ENCODE measurements around the gene EIF3J.

EIF3J gene

DNA sequence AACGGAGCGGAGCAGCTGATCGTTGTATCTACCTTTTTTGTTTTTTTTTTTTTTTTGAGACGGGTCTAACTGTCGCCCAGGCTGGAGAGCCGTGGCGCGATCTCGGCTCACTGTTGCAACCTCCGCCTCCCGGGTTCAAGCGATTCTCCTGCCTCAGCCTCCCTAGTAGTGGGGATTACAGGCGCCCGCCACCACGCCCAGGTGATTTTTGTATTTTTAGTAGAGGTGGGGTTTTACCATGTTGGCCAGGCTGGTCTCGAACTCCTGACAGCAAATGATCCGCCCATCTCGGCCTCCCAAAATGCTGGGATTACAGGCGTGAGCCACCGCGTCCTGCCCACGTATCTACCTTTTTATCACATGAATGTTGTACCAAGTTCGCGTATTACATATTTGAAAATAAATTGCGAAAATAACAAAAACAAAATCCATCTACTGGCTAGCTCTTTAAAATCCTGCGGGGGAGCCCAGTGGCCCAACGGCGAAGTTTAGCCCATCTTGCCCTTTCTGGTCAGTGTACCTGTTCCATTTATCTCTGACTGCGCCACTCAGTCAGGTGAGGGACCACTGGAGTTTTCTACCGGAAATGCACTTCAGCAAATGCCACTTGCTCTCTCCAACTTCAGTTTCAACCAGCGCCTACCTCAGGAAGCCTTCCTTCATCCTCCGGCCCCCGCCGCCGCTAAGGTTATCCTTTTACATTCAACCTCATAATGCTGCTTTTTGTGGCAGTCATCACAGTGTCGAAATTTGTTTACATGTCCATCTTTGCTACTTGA lies 1.2 kb upstream of the EIF3J start:
- H4K8ac ChIP-seq (ENCODE audit: low read depth, low read length) = no peak overlapping the region
- H3K18ac ChIP-seq (ENCODE audit: low read length) = no peak overlapping the region
- no peaks in the 10 kb centered on the region for H3K36me3 ChIP-seq (ENCODE audit: control insufficient read depth, insufficient read depth, low read length)
- no peak overlapping the region for H3K4ac ChIP-seq (ENCODE audit: low read depth, low read length)
- H2BK15ac ChIP-seq (replicated peaks; ENCODE audit: low read depth) = no peak overlapping the region
- H3K79me2 ChIP-seq (ENCODE audit: control insufficient read depth, insufficient read depth, low read length) = peaks cover 20% of the 10 kb centered on the region
- peak overlapping the region; percentile 70 for H2BK5ac ChIP-seq (ENCODE audit: low read length)
- peak; percentile 57 for DNase-seq
- H2AK5ac ChIP-seq (ENCODE audit: low read length) = no peak overlapping the region
- H2BK120ac ChIP-seq (ENCODE audit: low read depth, low read length) = no peak overlapping the region
- H3K27me3 ChIP-seq (ENCODE audit: insufficient read depth, low read length, poor library complexity) = no peaks in the 10 kb centered on the region
- H4K5ac ChIP-seq (ENCODE audit: low read length) = no peak overlapping the region
- peaks cover 3% of the 10 kb centered on the region for H3K79me1 ChIP-seq (ENCODE audit: low read length)
- no CpG with 5 or more reads among the region's 36 CpGs for WGBS (ENCODE audit: extremely low coverage, insufficient coverage, low lambda C conversion rate)
- peaks cover 2% of the 10 kb centered on the region for H3K4me1 ChIP-seq (ENCODE audit: control insufficient read depth, low read depth, low read length)
- H3K27ac ChIP-seq (ENCODE audit: low read depth, low read length) = peak overlapping the region; percentile 100
- H3K9ac ChIP-seq (ENCODE audit: low read length) = peak overlapping the region; percentile 93
- peak overlapping the region; percentile 91 for H3K4me2 ChIP-seq (ENCODE audit: low read length)
- H3K4me3 ChIP-seq (ENCODE audit: low read length) = peak overlapping the region; percentile 86
- H3K56ac ChIP-seq (ENCODE audit: low read length) = peak overlapping the region; percentile 95
- no peak overlapping the region for H3K23ac ChIP-seq (ENCODE audit: low read length)

DNA sequence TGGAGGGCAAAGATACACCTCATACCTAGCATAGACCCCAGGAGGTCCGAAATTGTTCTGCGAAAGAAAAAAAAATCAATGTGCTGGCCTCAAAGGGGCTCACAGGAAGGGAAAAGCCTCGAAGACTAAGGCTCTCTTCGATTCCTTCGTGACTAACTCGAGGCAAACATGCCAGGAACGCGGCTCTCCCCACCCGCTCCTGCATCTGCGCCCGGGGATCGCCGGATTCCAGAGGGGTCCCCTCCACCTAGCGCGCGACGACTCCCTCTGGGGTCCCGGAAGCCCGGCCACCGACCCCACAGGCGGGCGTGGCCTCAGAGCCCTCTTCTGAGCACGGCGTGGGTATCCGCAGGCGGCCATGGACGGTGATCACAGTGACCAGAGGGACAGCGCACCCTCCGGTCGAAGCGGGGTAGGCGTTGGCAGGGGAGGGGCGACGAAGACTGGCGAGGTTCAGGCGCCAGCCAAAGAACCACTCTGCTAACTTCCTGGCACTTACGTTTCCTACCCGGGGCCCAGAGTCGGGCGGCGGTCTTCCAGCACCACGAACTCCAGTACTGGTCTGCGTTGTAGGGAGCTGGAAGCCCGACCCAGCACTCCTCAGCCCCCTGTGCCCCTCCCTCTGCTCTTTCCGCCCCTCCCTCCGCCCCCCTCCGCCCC lies 515 bp upstream of the EIF3J start:
- Histone ChIP-seq H3K79me1 (ENCODE audit: low read length) (peaks cover 5% of the 10 kb centered on the region), H4K5ac (ENCODE audit: low read length) (no peak overlapping the region)

GRCh38 chr15:44537735-44538240 lies 841 bp downstream of the EIF3J start:
- peak overlapping the region; percentile 55 for H3K18ac ChIP-seq (ENCODE audit: low read length)
- peak overlapping the region; percentile 97 for H3K56ac ChIP-seq (ENCODE audit: low read length)
- no peak overlapping the region for H2AK5ac ChIP-seq (ENCODE audit: low read length)
- no peak overlapping the region for H3K4ac ChIP-seq (ENCODE audit: low read depth, low read length)
- no peak overlapping the region for H2BK15ac ChIP-seq (replicated peaks; ENCODE audit: low read depth)
- peak overlapping the region; percentile 96 for H3K4me2 ChIP-seq (ENCODE audit: low read length)
- WGBS (ENCODE audit: extremely low coverage, insufficient coverage, low lambda C conversion rate) = no CpG with 5 or more reads among the region's 13 CpGs
- H2BK120ac ChIP-seq (ENCODE audit: low read depth, low read length) = no peak overlapping the region
- peak overlapping the region; percentile 93 for H3K4me3 ChIP-seq (ENCODE audit: low read length)
- peak; percentile 81 for DNase-seq
- peaks cover 34% of the 10 kb centered on the region for H3K79me2 ChIP-seq (ENCODE audit: control insufficient read depth, insufficient read depth, low read length)
- peaks cover 5% of the 10 kb centered on the region for H3K79me1 ChIP-seq (ENCODE audit: low read length)
- no peak overlapping the region for H3K23ac ChIP-seq (ENCODE audit: low read length)
- no peak overlapping the region for H4K5ac ChIP-seq (ENCODE audit: low read length)
- no peaks in the 10 kb centered on the region for H3K27me3 ChIP-seq (ENCODE audit: insufficient read depth, low read length, poor library complexity)
- no peak overlapping the region for H4K8ac ChIP-seq (ENCODE audit: low read depth, low read length)
- no peak overlapping the region for H2BK5ac ChIP-seq (ENCODE audit: low read length)
- peak overlapping the region; percentile 95 for H3K9ac ChIP-seq (ENCODE audit: low read length)
- no peak overlapping the region for H3K27ac ChIP-seq (ENCODE audit: low read depth, low read length)
- no peaks in the 10 kb centered on the region for H3K36me3 ChIP-seq (ENCODE audit: control insufficient read depth, insufficient read depth, low read length)
- H3K4me1 ChIP-seq (ENCODE audit: control insufficient read depth, low read depth, low read length) = peaks cover 2% of the 10 kb centered on the region

More for the DNA sequence above, 515 bp upstream of the EIF3J start:
- peak; percentile 97 for DNase-seq
- Histone ChIP-seq H3K79me2 (ENCODE audit: control insufficient read depth, insufficient read depth, low read length) (peaks cover 27% of the 10 kb centered on the region), H2AK5ac (ENCODE audit: low read length) (no peak overlapping the region), H3K23ac (ENCODE audit: low read length) (peak overlapping the region; percentile 45), H3K4me3 (ENCODE audit: low read length) (peak overlapping the region; percentile 86), H3K18ac (ENCODE audit: low read length) (peak overlapping the region; percentile 93), H3K27me3 (ENCODE audit: insufficient read depth, low read length, poor library complexity) (no peaks in the 10 kb centered on the region), H3K4ac (ENCODE audit: low read depth, low read length) (no peak overlapping the region), H3K4me1 (ENCODE audit: control insufficient read depth, low read depth, low read length) (peaks cover 2% of the 10 kb centered on the region), H3K4me2 (ENCODE audit: low read length) (peak overlapping the region; percentile 91), H2BK5ac (ENCODE audit: low read length) (peak overlapping the region; percentile 70), H2BK120ac (ENCODE audit: low read depth, low read length) (no peak overlapping the region), H3K9ac (ENCODE audit: low read length) (peak overlapping the region; percentile 93), H3K27ac (ENCODE audit: low read depth, low read length) (peak overlapping the region; percentile 100), H2BK15ac (replicated peaks; ENCODE audit: low read depth) (no peak overlapping the region), H3K56ac (ENCODE audit: low read length) (peak overlapping the region; percentile 95), H4K8ac (ENCODE audit: low read depth, low read length) (no peak overlapping the region), H3K36me3 (ENCODE audit: control insufficient read depth, insufficient read depth, low read length) (no peaks in the 10 kb centered on the region)
- no CpG with 5 or more reads among the region's 47 CpGs for WGBS (ENCODE audit: extremely low coverage, insufficient coverage, low lambda C conversion rate)

GRCh38 chr15:44541282-44541958 lies 4.5 kb downstream of the EIF3J start:
- H2BK120ac ChIP-seq (ENCODE audit: low read depth, low read length) = no peak overlapping the region
- no peak overlapping the region for H3K23ac ChIP-seq (ENCODE audit: low read length)
- H4K5ac ChIP-seq (ENCODE audit: low read length) = no peak overlapping the region
- H2BK15ac ChIP-seq (replicated peaks; ENCODE audit: low read depth) = no peak overlapping the region
- peaks cover 2% of the 10 kb centered on the region for H3K4me1 ChIP-seq (ENCODE audit: control insufficient read depth, low read depth, low read length)
- DNase-seq = no peak
- no peak overlapping the region for H4K8ac ChIP-seq (ENCODE audit: low read depth, low read length)
- no peak overlapping the region for H2AK5ac ChIP-seq (ENCODE audit: low read length)
- H3K56ac ChIP-seq (ENCODE audit: low read length) = no peak overlapping the region
- H3K4ac ChIP-seq (ENCODE audit: low read depth, low read length) = no peak overlapping the region
- no peak overlapping the region for H3K27ac ChIP-seq (ENCODE audit: low read depth, low read length)
- no peak overlapping the region for H3K4me2 ChIP-seq (ENCODE audit: low read length)
- H3K27me3 ChIP-seq (ENCODE audit: insufficient read depth, low read length, poor library complexity) = no peaks in the 10 kb centered on the region
- no CpG with 5 or more reads among the region's 4 CpGs for WGBS (ENCODE audit: extremely low coverage, insufficient coverage, low lambda C conversion rate)
- no peak overlapping the region for H3K4me3 ChIP-seq (ENCODE audit: low read length)
- H3K79me2 ChIP-seq (ENCODE audit: control insufficient read depth, insufficient read depth, low read length) = peaks cover 44% of the 10 kb centered on the region
- no peaks in the 10 kb centered on the region for H3K36me3 ChIP-seq (ENCODE audit: control insufficient read depth, insufficient read depth, low read length)
- H2BK5ac ChIP-seq (ENCODE audit: low read length) = no peak overlapping the region
- H3K18ac ChIP-seq (ENCODE audit: low read length) = no peak overlapping the region
- H3K9ac ChIP-seq (ENCODE audit: low read length) = no peak overlapping the region
- H3K79me1 ChIP-seq (ENCODE audit: low read length) = peaks cover 8% of the 10 kb centered on the region

- Histone ChIP-seq H3K9ac (ENCODE audit: low read length) (no peak overlapping the region), H3K56ac (ENCODE audit: low read length) (no peak overlapping the region), H3K27ac (ENCODE audit: low read depth, low read length) (no peak overlapping the region), H3K18ac (ENCODE audit: low read length) (no peak overlapping the region), H2BK15ac (replicated peaks; ENCODE audit: low read depth) (no peak overlapping the region), H2BK5ac (ENCODE audit: low read length) (no peak overlapping the region), H3K4me2 (ENCODE audit: low read length) (no peak overlapping the region), H2BK120ac (ENCODE audit: low read depth, low read length) (no peak overlapping the region), H3K4me1 (ENCODE audit: control insufficient read depth, low read depth, low read length) (peaks cover 2% of the 10 kb centered on the region), H3K79me1 (ENCODE audit: low read length) (peaks cover 8% of the 10 kb centered on the region), H3K23ac (ENCODE audit: low read length) (no peak overlapping the region), H2AK5ac (ENCODE audit: low read length) (no peak overlapping the region), H3K36me3 (ENCODE audit: control insufficient read depth, insufficient read depth, low read length) (no peaks in the 10 kb centered on the region), H3K79me2 (ENCODE audit: control insufficient read depth, insufficient read depth, low read length) (peaks cover 45% of the 10 kb centered on the region), H3K27me3 (ENCODE audit: insufficient read depth, low read length, poor library complexity) (no peaks in the 10 kb centered on the region), H3K4ac (ENCODE audit: low read depth, low read length) (no peak overlapping the region), H3K4me3 (ENCODE audit: low read length) (no peak overlapping the region), H4K5ac (ENCODE audit: low read length) (no peak overlapping the region), H4K8ac (ENCODE audit: low read depth, low read length) (no peak overlapping the region)
- DNase-seq = no peak
These were observed 5.6 kb downstream of the EIF3J start for GRCh38 chr15:44542596-44542995.

Data from mesendoderm (in vitro differentiated cells).